Colonic mucosa (tissue), 4 donors: ENCODE data around the gene R3HDM2. TPM values are rescaled to one million over a fixed set of nuclear protein-coding genes. Genes with fewer than 3 reads are reported as not detected.
A peak's percentile ranks its signal among the peaks of the same experiment; 100 is the strongest.

Experiments
- DNase-seq: peaks from one replicate; pipeline ENCODE4 v3.0.0-alpha.2; 2020
- H3K27ac ChIP-seq: fragments of 200-600 bp; one replicate; pipeline ENCODE4 v1.8.0; 2021
- H3K27me3 ChIP-seq: fragments of 200-600 bp; one replicate; pipeline ENCODE4 v1.8.0; 2021
- H3K36me3 ChIP-seq: fragments of 200-600 bp; one replicate; pipeline ENCODE4 v1.8.0; 2021
- H3K4me1 ChIP-seq: fragments of 200-600 bp; one replicate; pipeline ENCODE4 v1.8.0; 2021; ENCODE audit warnings: mild to moderate bottlenecking
- H3K4me3 ChIP-seq: fragments of 200-600 bp; one replicate; pipeline ENCODE4 v1.8.0; 2021
- H3K9ac ChIP-seq, 2 donors: one replicate each; pipeline ENCODE4 v1.7.0; 2013; ENCODE audit warnings: control low read depth in 2 of 2, low read depth in 2 of 2, low read length in 2 of 2
- H3K9me3 ChIP-seq: fragments of 200-600 bp; one replicate; pipeline ENCODE4 v1.8.0; 2021
- intact Hi-C: fragments of 100-400 bp; cut with DNase I; formaldehyde crosslinking; loops from one replicate; pipeline ENCODE4 v1.14.1; 2022
- total RNA-seq, 2 donors: library from RNA; stranded (reverse); fragmentation: NEBNext Ultra II Directional in 1 of 2; extraction: Animal tissue kit (Norgen Biotek cat#: 25700) in 1 of 2; gene quantifications; one replicate each; pipeline ENCODE4 v1.2.1, GENCODE V29; 2021
- TF ChIP-seq, protein P1 (sequence below): fragments of 200-600 bp; IDR thresholded peaks from one replicate; pipeline ENCODE4 v1.8.0; 2022; ENCODE audit warnings: antibody characterized with exemption, mild to moderate bottlenecking
- donor health status: healthy.
- donor health status: DM: no; HTN: no; CAD: no.
- donor health status: DM: no; HTN: no; CAD: no.

R3HDM2 gene
- total RNA-seq, 2 donors from 2014 or later = 41.0 to 60.4 TPM

- intact Hi-C loops = loop anchor here (2.0 kb wide), 1 partner anchor 26 kb away; no protein-coding TSS in a partner anchor
- DNase-seq = no peak
- Histone ChIP-seq H3K4me3 (no peak overlapping the region), H3K9me3 (no peaks in the 10 kb centered on the region), H3K4me1 (peaks cover 15% of the 10 kb centered on the region), H3K36me3 (no peaks in the 10 kb centered on the region), H3K27me3 (peaks cover 32% of the 10 kb centered on the region), H3K27ac (no peak overlapping the region), H3K9ac (peak overlapping the region in 1 of 2 donors; percentile 32)
- TF ChIP-seq, protein P1, sequence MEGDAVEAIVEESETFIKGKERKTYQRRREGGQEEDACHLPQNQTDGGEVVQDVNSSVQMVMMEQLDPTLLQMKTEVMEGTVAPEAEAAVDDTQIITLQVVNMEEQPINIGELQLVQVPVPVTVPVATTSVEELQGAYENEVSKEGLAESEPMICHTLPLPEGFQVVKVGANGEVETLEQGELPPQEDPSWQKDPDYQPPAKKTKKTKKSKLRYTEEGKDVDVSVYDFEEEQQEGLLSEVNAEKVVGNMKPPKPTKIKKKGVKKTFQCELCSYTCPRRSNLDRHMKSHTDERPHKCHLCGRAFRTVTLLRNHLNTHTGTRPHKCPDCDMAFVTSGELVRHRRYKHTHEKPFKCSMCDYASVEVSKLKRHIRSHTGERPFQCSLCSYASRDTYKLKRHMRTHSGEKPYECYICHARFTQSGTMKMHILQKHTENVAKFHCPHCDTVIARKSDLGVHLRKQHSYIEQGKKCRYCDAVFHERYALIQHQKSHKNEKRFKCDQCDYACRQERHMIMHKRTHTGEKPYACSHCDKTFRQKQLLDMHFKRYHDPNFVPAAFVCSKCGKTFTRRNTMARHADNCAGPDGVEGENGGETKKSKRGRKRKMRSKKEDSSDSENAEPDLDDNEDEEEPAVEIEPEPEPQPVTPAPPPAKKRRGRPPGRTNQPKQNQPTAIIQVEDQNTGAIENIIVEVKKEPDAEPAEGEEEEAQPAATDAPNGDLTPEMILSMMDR = no peak
These were observed 218.2 kb downstream of the R3HDM2 start for GRCh38 chr12:57212701-57213057.

GRCh38 chr12:57211791-57212700, 218.8 kb downstream of the R3HDM2 start:
- Histone ChIP-seq H3K27me3 (peaks cover 26% of the 10 kb centered on the region), H3K9me3 (no peaks in the 10 kb centered on the region), H3K36me3 (no peaks in the 10 kb centered on the region), H3K4me1 (peaks cover 10% of the 10 kb centered on the region), H3K9ac (peak overlapping the region in 1 of 2 donors; percentile 32), H3K27ac (no peak overlapping the region), H3K4me3 (no peak overlapping the region)
- DNase-seq = no peak
- intact Hi-C loops = loop anchor here (2.0 kb wide), 1 partner anchor 27 kb away; no protein-coding TSS in a partner anchor
- TF ChIP-seq, protein P1 = no peak

DNA sequence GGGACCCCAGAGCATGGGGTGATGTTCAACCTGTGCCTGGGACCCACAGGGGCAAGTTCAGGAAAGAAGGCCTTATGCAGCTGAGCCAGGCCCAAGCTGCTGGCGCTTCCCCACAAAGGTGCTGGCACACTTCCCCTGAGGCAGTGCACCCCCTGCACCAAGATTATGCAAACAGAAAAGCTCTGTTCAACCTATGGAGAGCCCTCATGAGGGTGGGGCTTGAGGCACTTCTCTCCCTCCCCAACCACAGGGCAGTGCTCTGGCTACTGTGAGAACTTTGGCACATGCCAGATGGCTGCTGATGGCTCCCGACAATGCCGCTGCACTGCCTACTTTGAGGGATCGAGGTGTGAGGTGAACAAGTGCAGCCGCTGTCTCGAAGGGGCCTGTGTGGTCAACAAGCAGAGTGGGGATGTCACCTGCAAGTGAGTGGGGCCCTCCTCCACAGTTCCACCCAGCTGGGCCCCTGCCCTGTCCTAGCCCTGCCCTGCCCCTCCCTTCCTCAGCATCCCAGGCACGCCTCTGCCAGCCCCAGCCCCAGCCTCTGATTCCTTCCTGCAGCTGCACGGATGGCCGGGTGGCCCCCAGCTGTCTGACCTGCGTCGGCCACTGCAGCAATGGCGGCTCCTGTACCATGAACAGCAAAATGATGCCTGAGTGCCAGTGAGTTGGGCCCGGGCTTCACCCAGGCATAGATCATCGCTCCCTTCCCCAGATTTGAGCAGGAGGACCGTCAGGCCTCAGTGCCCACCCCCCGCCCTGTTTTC, 219.7 kb downstream of the R3HDM2 start:
- H3K4me1 ChIP-seq = peaks cover 5% of the 10 kb centered on the region
- intact Hi-C loops = no loop called here
- peaks cover 7% of the 10 kb centered on the region for H3K36me3 ChIP-seq
- H3K9me3 ChIP-seq = no peaks in the 10 kb centered on the region
- DNase-seq = no peak
- H3K9ac ChIP-seq = no peak overlapping the region
- no peak overlapping the region for H3K27ac ChIP-seq
- no peak overlapping the region for H3K4me3 ChIP-seq
- TF ChIP-seq, protein P1 = no peak
- H3K27me3 ChIP-seq = peaks cover 18% of the 10 kb centered on the region

GRCh38 chr12:57210461-57210860, 220.4 kb downstream of the R3HDM2 start:
- H3K36me3 ChIP-seq = peaks cover 7% of the 10 kb centered on the region

DNA sequence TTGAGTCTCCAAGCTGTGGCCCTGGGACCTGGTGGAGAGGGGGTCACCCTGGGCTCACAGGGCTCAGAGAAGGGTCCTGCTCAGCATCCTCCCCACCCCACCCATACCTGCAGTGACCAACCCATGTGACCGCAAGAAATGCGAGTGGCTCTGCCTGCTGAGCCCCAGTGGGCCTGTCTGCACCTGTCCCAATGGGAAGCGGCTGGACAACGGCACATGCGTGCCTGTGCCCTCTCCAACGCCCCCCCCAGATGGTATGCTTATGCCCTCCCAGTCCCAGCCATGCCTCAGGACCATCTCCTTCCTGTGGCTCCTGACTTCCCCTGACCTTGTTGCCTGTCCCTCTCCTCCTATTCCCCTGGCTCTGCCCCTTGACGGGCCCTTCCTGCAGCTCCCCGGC, 220.9 kb downstream of the R3HDM2 start:
- no peak overlapping the region for H3K27ac ChIP-seq
- peaks cover 6% of the 10 kb centered on the region for H3K27me3 ChIP-seq
- no peak overlapping the region for H3K9ac ChIP-seq
- H3K36me3 ChIP-seq = peaks cover 7% of the 10 kb centered on the region
- no peaks in the 10 kb centered on the region for H3K9me3 ChIP-seq
- peaks cover 5% of the 10 kb centered on the region for H3K4me1 ChIP-seq
- intact Hi-C loops = no loop called here
- TF ChIP-seq, protein P1 = no peak
- no peak overlapping the region for H3K4me3 ChIP-seq
- DNase-seq = no peak

More at GRCh38 chr12:57210461-57210860, 220.4 kb downstream of the R3HDM2 start:
- no peak overlapping the region for H3K4me3 ChIP-seq
- intact Hi-C loops = no loop called here
- H3K9me3 ChIP-seq = no peaks in the 10 kb centered on the region
- peaks cover 5% of the 10 kb centered on the region for H3K4me1 ChIP-seq
- H3K27me3 ChIP-seq = peaks cover 11% of the 10 kb centered on the region
- H3K27ac ChIP-seq = no peak overlapping the region
- H3K9ac ChIP-seq = no peak overlapping the region
- TF ChIP-seq, protein P1 = no peak
- DNase-seq = no peak
